K562 (cell line): ENCODE measurements around the gene GATAD2B. TPM values are rescaled to one million over a fixed set of nuclear protein-coding genes. Genes with fewer than 3 reads are reported as not detected.

Experiments used
- BCL6 ChIP-seq: fragments of 250-450 bp; sonication (Bioruptor Pico); IDR thresholded peaks from 2 replicates; pipeline ENCODE4 v1.4.0; 2020
- CHAMP1 ChIP-seq: fragments of 450-650 bp; IDR thresholded peaks from 2 replicates; pipeline ENCODE4 v1.6.1; 2016; ENCODE audit warnings: mild to moderate bottlenecking
- CHD4 ChIP-seq: fragments of 200-600 bp; sonication (generic); IDR thresholded peaks from 3 replicates; pipeline ENCODE4 v1.6.1; 2012; ENCODE audit warnings: low read depth, mild to moderate bottlenecking, mixed read lengths, low read length, inconsistent platforms; ENCODE audit not compliant: insufficient read depth, insufficient replicate concordance, poor library complexity, severe bottlenecking
- ELF1 ChIP-seq: fragments of 200-800 bp; sonication (Bioruptor generic); IDR thresholded peaks from 2 replicates; pipeline ENCODE4 v1.6.1; 2016; ENCODE audit warnings: missing genetic modification characterization, missing compliant biosample characterization
- EP400 ChIP-seq: fragments of 450-650 bp; IDR thresholded peaks from 2 replicates; pipeline ENCODE4 v1.6.1; 2017; ENCODE audit warnings: antibody characterized with exemption, mild to moderate bottlenecking, moderate library complexity
- ERF ChIP-seq: fragments of 450-650 bp; formaldehyde crosslinking; IDR thresholded peaks from 2 replicates; pipeline ENCODE4 v1.4.0; 2020; ENCODE audit warnings: mild to moderate bottlenecking, mixed read lengths
- FOXA3 ChIP-seq, 2 experiments: fragments of 450-650 bp in 1 of 2; sonication (generic) in 1 of 2; formaldehyde crosslinking; IDR thresholded peaks in 1 of 2; conservative IDR thresholded peaks in 1 of 2; 2 replicates each; pipeline versions ENCODE4 v1.4.0 to v1.8.0; 2020 to 2022; ENCODE audit warnings: mild to moderate bottlenecking in 2 of 2, missing genetic modification reagents in 1 of 2
- HIVEP1 ChIP-seq: fragments of 250-450 bp; sonication (Bioruptor Pico); IDR thresholded peaks from 2 replicates; pipeline ENCODE4 v1.4.0; 2020; ENCODE audit warnings: mild to moderate bottlenecking
- IFI16 ChIP-seq: fragments of 250-450 bp; sonication (Bioruptor Pico); IDR thresholded peaks from 2 replicates; pipeline ENCODE4 v2.1.2; 2022; ENCODE audit warnings: mild to moderate bottlenecking, inconsistent platforms
- KDM2B ChIP-seq: fragments of 250-450 bp; sonication (Bioruptor Pico); IDR thresholded peaks from 2 replicates; pipeline ENCODE4 v1.8.0; 2021; ENCODE audit warnings: mild to moderate bottlenecking, moderate library complexity
- LCOR ChIP-seq: sonication (generic); formaldehyde crosslinking; IDR thresholded peaks from 2 replicates; pipeline ENCODE4 v1.8.0; 2022; ENCODE audit warnings: mild to moderate bottlenecking, missing genetic modification reagents
- MAZ ChIP-seq, 2 experiments: fragments of 450-650 bp in 1 of 2; sonication (generic) in 1 of 2; formaldehyde crosslinking; IDR thresholded peaks in 1 of 2; conservative IDR thresholded peaks in 1 of 2; 2 replicates each; pipeline versions ENCODE4 v1.4.0 to v1.5.0; 2020; ENCODE audit warnings: mild to moderate bottlenecking in 1 of 2, missing genetic modification reagents in 1 of 2
- MCM7 ChIP-seq, 2 experiments: fragments of 450-650 bp; IDR thresholded peaks; 2 replicates each; pipeline ENCODE4 v1.6.1; 2016 to 2018
- MEF2A ChIP-seq: IDR thresholded peaks from 2 replicates; pipeline ENCODE4 v1.6.1; 2011; ENCODE audit warnings: low read depth, mild to moderate bottlenecking, low read length, moderate library complexity; ENCODE audit not compliant: control insufficient read depth
- NFIC ChIP-seq: fragments of 450-650 bp; IDR thresholded peaks from 2 replicates; pipeline ENCODE4 v1.6.1; 2017; ENCODE audit warnings: mild to moderate bottlenecking, inconsistent platforms
- NFYB ChIP-seq: IDR thresholded peaks from 2 replicates; pipeline ENCODE4 v1.6.1; 2011; ENCODE audit warnings: mild to moderate bottlenecking, moderate library complexity; ENCODE audit not compliant: insufficient read length; ENCODE audit errors: extremely low read depth
- NUFIP1 ChIP-seq: fragments of 450-650 bp; IDR thresholded peaks from 2 replicates; pipeline ENCODE4 v1.6.1; 2018; ENCODE audit not compliant: partially characterized antibody
- PHTF2 ChIP-seq: fragments of 250-450 bp; sonication (Bioruptor Pico); IDR thresholded peaks from 2 replicates; pipeline ENCODE4 v1.5.0; 2021; ENCODE audit warnings: mild to moderate bottlenecking
- SFPQ ChIP-seq: fragments of 200-400 bp; formaldehyde crosslinking; IDR thresholded peaks from 2 replicates; pipeline ENCODE4 v1.6.1; 2017; ENCODE audit warnings: mild to moderate bottlenecking, low read depth, low read length, moderate library complexity
- TAF15 ChIP-seq: fragments of 200-400 bp; formaldehyde crosslinking; IDR thresholded peaks from 2 replicates; pipeline ENCODE4 v1.6.1; 2017; ENCODE audit warnings: mild to moderate bottlenecking, low read depth, low read length, moderate library complexity
- TRIM28 ChIP-seq: fragments of 450-650 bp; IDR thresholded peaks from 2 replicates; pipeline ENCODE4 v1.6.1; 2017
- ZC3H11A ChIP-seq: IDR thresholded peaks from 2 replicates; pipeline ENCODE4 v1.6.1; 2012; ENCODE audit warnings: low read depth, low read length, improper control_type of control experiment
- ZNF184 ChIP-seq: sonication (generic); formaldehyde crosslinking; IDR thresholded peaks from 2 replicates; pipeline ENCODE4 v1.5.0; 2020; ENCODE audit warnings: missing genetic modification reagents
- ZNF224 ChIP-seq: sonication (generic); formaldehyde crosslinking; IDR thresholded peaks from 2 replicates; pipeline ENCODE4 v1.8.0; 2022; ENCODE audit warnings: mild to moderate bottlenecking, missing genetic modification reagents
- ZNF586 ChIP-seq: fragments of 450-650 bp; formaldehyde crosslinking; conservative IDR thresholded peaks from 2 replicates; pipeline ENCODE4 v1.4.0; 2020; ENCODE audit warnings: mild to moderate bottlenecking, moderate library complexity
- ZNF695 ChIP-seq: fragments of 450-650 bp; formaldehyde crosslinking; IDR thresholded peaks from 2 replicates; pipeline ENCODE4 v1.4.0; 2020; ENCODE audit warnings: mild to moderate bottlenecking, moderate library complexity
- ZNF780A ChIP-seq: fragments of 250-450 bp; sonication (Bioruptor Pico); IDR thresholded peaks from 2 replicates; pipeline ENCODE4 v1.5.0; 2021; ENCODE audit warnings: mild to moderate bottlenecking
- polyA plus RNA-seq, 8 experiments: library from polyadenylated mRNA; depleted of rRNA in 4 of 8; stranded (reverse) in 5 of 8; unstranded in 3 of 8; fragments of >200 nt; fragmentation: Nextera tagmentation in 2 of 8; fragmentation: Illumina TruSeq in 1 of 8; extraction: Ambion mirVana in 2 of 8; extraction: Trizol in 1 of 8; gene quantifications; 2 replicates each; pipeline versions ENCODE4 v1.2.1 to v1.2.3, GENCODE V29; 2011 to 2014; ENCODE audit warnings: inconsistent platforms in 1 of 8, missing spikeins in 1 of 8
- total RNA-seq, 7 experiments: library from RNA; depleted of rRNA in 6 of 7; stranded (reverse); fragments of >200 nt in 6 of 7; fragmentation: Illumina TruSeq in 2 of 7; extraction: Trizol in 2 of 7; gene quantifications; 2 replicates each; pipeline versions ENCODE4 v1.2.1 to v1.2.3, GENCODE V29; 2011 to 2021; ENCODE audit warnings: low replicate concordance in 1 of 7

The GATAD2B gene
- total and polyA plus RNA-seq, 9 of the 15 experiments (the other 6 are each of a cell fraction or from before 2014, with no cell fraction given): 1.5 to 40.2 (median 4.9) TPM

- TF ChIP-seq TAF15: no peak
- peak; percentile 80 for TF ChIP-seq NFYB
- no peak for TF ChIP-seq LCOR (CRISPR knock-in tag)
- TF ChIP-seq NFIC: no peak
- TF ChIP-seq IFI16 (CRISPR knock-in tag): no peak
- TF ChIP-seq HIVEP1 (CRISPR knock-in tag): no peak
- TF ChIP-seq BCL6 (CRISPR knock-in tag): no peak
- TF ChIP-seq PHTF2 (CRISPR knock-in tag): no peak
- TF ChIP-seq SFPQ: no peak
- no peak for TF ChIP-seq MCM7 (IDR thresholded peaks at IDR 0.05)
- TF ChIP-seq ELF1: 0 out of 2 replicates have a peak, but pooled peaks have one; percentile 26
- no peak; the same call in 1 of the 2 replicates for TF ChIP-seq ERF
- TF ChIP-seq ZNF695 (CRISPR knock-in tag): no peak
- no peak for TF ChIP-seq NUFIP1
- peak; percentile 75 for TF ChIP-seq EP400
- TF ChIP-seq ZNF224 (CRISPR knock-in tag): no peak
- TF ChIP-seq TRIM28: no peak
- TF ChIP-seq MEF2A: no peak
- 0 out of 4 replicates have a peak, but pooled peaks of 1 of the 2 experiments have one; percentile 51 for TF ChIP-seq FOXA3 (CRISPR knock-in tag; conservative IDR thresholded peaks at IDR 0.05 in 1 of 2, IDR thresholded peaks at IDR 0.05 in 1 of 2)
- TF ChIP-seq CHD4: no peak
- no peak for TF ChIP-seq KDM2B (CRISPR knock-in tag)
- TF ChIP-seq CHAMP1: no peak
- TF ChIP-seq ZNF780A: no peak
- TF ChIP-seq MAZ (CRISPR knock-in tag; conservative IDR thresholded peaks at IDR 0.05 in 1 of 2, IDR thresholded peaks at IDR 0.05 in 1 of 2): peak; percentile 63; a peak in 2 of 4 replicates
- no peak for TF ChIP-seq ZC3H11A
- TF ChIP-seq ZNF586 (CRISPR knock-in tag): no peak
- TF ChIP-seq ZNF184 (CRISPR knock-in tag): no peak
Observed at GRCh38 chr1:153963030-153963849, 40.5 kb upstream of the GATAD2B start, which contains the start of gene SLC39A1 (continued).
